Measurements from ENCODE around the gene NFKBIE. TPM values are rescaled to one million over a fixed set of nuclear protein-coding genes. Genes with fewer than 3 reads are reported as not detected.

The NFKBIE gene
- total RNA-seq, 2 experiments from 2014 or later: 13.3 to 17.9 TPM

GRCh38 chr6:44251576-44252524 lies 13.5 kb downstream of the NFKBIE start:
- Mint-ChIP-seq H3K27me3 (peaks cover 2% of the 10 kb centered on the region), H3K27ac (peak overlapping the region; percentile 62), H3K4me1 (ENCODE audit: low read depth) (peaks cover 72% of the 10 kb centered on the region), H3K9me3 (no peaks in the 10 kb centered on the region), H3K36me3 (ENCODE audit: low read depth) (peaks cover 73% of the 10 kb centered on the region), H3K4me3 (peak overlapping the region; percentile 100)
- DNase-seq: no peak
- TF ChIP-seq, protein P1, sequence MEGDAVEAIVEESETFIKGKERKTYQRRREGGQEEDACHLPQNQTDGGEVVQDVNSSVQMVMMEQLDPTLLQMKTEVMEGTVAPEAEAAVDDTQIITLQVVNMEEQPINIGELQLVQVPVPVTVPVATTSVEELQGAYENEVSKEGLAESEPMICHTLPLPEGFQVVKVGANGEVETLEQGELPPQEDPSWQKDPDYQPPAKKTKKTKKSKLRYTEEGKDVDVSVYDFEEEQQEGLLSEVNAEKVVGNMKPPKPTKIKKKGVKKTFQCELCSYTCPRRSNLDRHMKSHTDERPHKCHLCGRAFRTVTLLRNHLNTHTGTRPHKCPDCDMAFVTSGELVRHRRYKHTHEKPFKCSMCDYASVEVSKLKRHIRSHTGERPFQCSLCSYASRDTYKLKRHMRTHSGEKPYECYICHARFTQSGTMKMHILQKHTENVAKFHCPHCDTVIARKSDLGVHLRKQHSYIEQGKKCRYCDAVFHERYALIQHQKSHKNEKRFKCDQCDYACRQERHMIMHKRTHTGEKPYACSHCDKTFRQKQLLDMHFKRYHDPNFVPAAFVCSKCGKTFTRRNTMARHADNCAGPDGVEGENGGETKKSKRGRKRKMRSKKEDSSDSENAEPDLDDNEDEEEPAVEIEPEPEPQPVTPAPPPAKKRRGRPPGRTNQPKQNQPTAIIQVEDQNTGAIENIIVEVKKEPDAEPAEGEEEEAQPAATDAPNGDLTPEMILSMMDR (IDR thresholded peaks at IDR 0.05): no peak
- POLR2A ChIA-PET: interaction anchor here (0.6 to 17.2 kb wide), 5 partner anchors 6 to 64 kb away, joined by 3 to 486 read pairs (median 5); partner anchors contain the start of gene HSP90AB1
- no peak for ATAC-seq
- intact Hi-C loops (cut with micrococcal nuclease): no loop called here
- CTCF ChIA-PET: interaction anchor here (0.8 to 1.8 kb wide), 5 partner anchors 9 to 80 kb away, joined by 3 to 6 read pairs (median 4); no protein-coding TSS in a partner anchor

GRCh38 chr6:44250718-44251123 lies 14.6 kb downstream of the NFKBIE start:
- H3K27me3 Mint-ChIP-seq: peaks cover 3% of the 10 kb centered on the region
- peak overlapping the region; percentile 100 for H3K27ac Mint-ChIP-seq
- intact Hi-C loops (cut with micrococcal nuclease): no loop called here
- ChIA-PET POLR2A (interaction anchor here (1.0 to 17.2 kb wide), 4 partner anchors 5 to 18 kb away, joined by 5 to 486 read pairs (median 16); partner anchors contain the start of gene HSP90AB1), CTCF (interaction anchor here (0.8 to 1.6 kb wide), 3 partner anchors 11 to 14 kb away, joined by 3 to 5 read pairs (median 4); no protein-coding TSS in a partner anchor)
- ATAC-seq (no peak), DNase-seq (no peak)
- peaks cover 65% of the 10 kb centered on the region for H3K4me1 Mint-ChIP-seq (ENCODE audit: low read depth)
- TF ChIP-seq, protein P1 (IDR thresholded peaks at IDR 0.05): no peak
- peak overlapping the region; percentile 100 for H3K4me3 Mint-ChIP-seq
- no peaks in the 10 kb centered on the region for H3K9me3 Mint-ChIP-seq
- H3K36me3 Mint-ChIP-seq (ENCODE audit: low read depth): peaks cover 74% of the 10 kb centered on the region

DNA sequence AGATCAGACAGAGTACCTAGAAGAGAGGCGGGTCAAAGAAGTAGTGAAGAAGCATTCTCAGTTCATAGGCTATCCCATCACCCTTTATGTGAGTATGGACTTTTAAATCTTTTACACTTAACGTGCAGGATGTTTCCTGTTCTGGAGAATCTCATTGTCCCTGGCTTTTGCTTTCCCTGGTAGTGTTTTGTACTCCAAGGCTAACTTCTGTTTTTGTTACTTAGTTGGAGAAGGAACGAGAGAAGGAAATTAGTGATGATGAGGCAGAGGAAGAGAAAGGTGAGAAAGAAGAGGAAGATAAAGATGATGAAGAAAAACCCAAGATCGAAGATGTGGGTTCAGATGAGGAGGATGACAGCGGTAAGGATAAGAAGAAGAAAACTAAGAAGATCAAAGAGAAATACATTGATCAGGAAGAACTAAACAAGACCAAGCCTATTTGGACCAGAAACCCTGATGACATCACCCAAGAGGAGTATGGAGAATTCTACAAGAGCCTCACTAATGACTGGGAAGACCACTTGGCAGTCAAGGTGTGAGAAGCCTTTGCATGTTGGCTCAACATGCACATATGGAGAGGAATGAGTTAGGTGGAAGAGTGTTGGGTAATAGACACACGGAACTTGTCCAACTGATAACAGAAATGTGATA lies 15.2 kb downstream of the NFKBIE start:
- TF ChIP-seq, protein P1 (IDR thresholded peaks at IDR 0.05): no peak
- H3K9me3 Mint-ChIP-seq: no peaks in the 10 kb centered on the region
- peak overlapping the region; percentile 100 for H3K27ac Mint-ChIP-seq
- ATAC-seq: no peak
- no peak for DNase-seq
- peaks cover 3% of the 10 kb centered on the region for H3K27me3 Mint-ChIP-seq
- CTCF ChIA-PET: interaction anchor here (1.2 to 1.6 kb wide), 2 partner anchors 12 to 14 kb away, joined by 4 to 5 read pairs; no protein-coding TSS in a partner anchor
- H3K36me3 Mint-ChIP-seq (ENCODE audit: low read depth): peaks cover 72% of the 10 kb centered on the region
- peaks cover 65% of the 10 kb centered on the region for H3K4me1 Mint-ChIP-seq (ENCODE audit: low read depth)
- peak overlapping the region; percentile 100 for H3K4me3 Mint-ChIP-seq
- POLR2A ChIA-PET: interaction anchor here (1.2 to 17.2 kb wide), 5 partner anchors 5 to 81 kb away, joined by 3 to 486 read pairs (median 131); partner anchors contain the start of genes HSP90AB1, NFKBIE, SLC29A1 and SLC35B2
- intact Hi-C loops (cut with micrococcal nuclease): no loop called here

- Mint-ChIP-seq H3K36me3 (ENCODE audit: low read depth) (peaks cover 72% of the 10 kb centered on the region), H3K9me3 (no peaks in the 10 kb centered on the region), H3K4me1 (ENCODE audit: low read depth) (peaks cover 58% of the 10 kb centered on the region), H3K27ac (peak overlapping the region; percentile 100), H3K4me3 (peak overlapping the region; percentile 100), H3K27me3 (peaks cover 3% of the 10 kb centered on the region)
- CTCF ChIA-PET: interaction anchor here (0.8 to 7.3 kb wide), 2 partner anchors 8 to 77 kb away, joined by 3 to 47 read pairs; partner anchors contain the start of gene SLC35B2
- ATAC-seq (no peak), DNase-seq (no peak)
- intact Hi-C loops (cut with micrococcal nuclease): no loop called here
- POLR2A ChIA-PET: interaction anchor here (1.1 to 10.9 kb wide), 6 partner anchors 10 to 125 kb away, joined by 3 to 486 read pairs (median 34); partner anchors contain the start of genes NFKBIE, SLC29A1 and SLC35B2
- TF ChIP-seq, protein P1 (IDR thresholded peaks at IDR 0.05): no peak
Observed at GRCh38 chr6:44249082-44249748, 16.1 kb downstream of the NFKBIE start.

Data from activated CD8-positive, alpha-beta T cell treated with anti-CD3 and anti-CD28 coated beads for 36 hours (primary cell).